H1 (cell line): ENCODE data around the gene NKX2-1. TPM values are rescaled to one million over a fixed set of nuclear protein-coding genes. Genes with fewer than 3 reads are reported as not detected.

ENCODE experiments used
- CTCF ChIA-PET: fragments of 300-600 bp; sonication (Branson Sonifier 250); formaldehyde crosslinking; loops from one replicate; lab custom pipeline; 2021; ENCODE audit not compliant: partially characterized antibody; lab: Charles Lee
- POLR2A ChIA-PET: fragments of 300-600 bp; sonication (Branson Sonifier 250); formaldehyde crosslinking; loops from one replicate; lab custom pipeline; 2021; ENCODE audit warnings: inconsistent platforms; ENCODE audit not compliant: partially characterized antibody; lab: Charles Lee
- DNase-seq, 2 experiments: peaks; one replicate each; pipeline versions ENCODE4 v3.0.0 to v3.0.0-alpha.2; 2010 to 2022; ENCODE audit warnings: low spot score in 2 of 2, low read depth in 1 of 2, mixed read lengths in 1 of 2
- FAIRE-seq: peaks from 2 replicates; lab custom pipeline; 2011; peaks lifted over from hg19 to GRCh38; lab: Jason Lieb, UNC
- H2AFZ ChIP-seq: 2 replicates; pipeline ENCODE4 v1.8.1; 2012; ENCODE audit warnings: low read length, inconsistent platforms
- H2AK5ac ChIP-seq: 2 replicates; pipeline ENCODE4 v1.6.1; 2013; ENCODE audit warnings: low read depth, low read length
- H2BK120ac ChIP-seq: replicated peaks from 2 replicates; pipeline ENCODE3; 2013; ENCODE audit warnings: low read depth, low read length, inconsistent platforms
- H2BK12ac ChIP-seq: 2 replicates; pipeline ENCODE4 v1.6.1; 2013; ENCODE audit warnings: low read depth, low read length
- H2BK15ac ChIP-seq: 2 replicates; pipeline ENCODE4 v1.6.1; 2013; ENCODE audit warnings: low read length
- H2BK20ac ChIP-seq: 2 replicates; pipeline ENCODE4 v1.6.1; 2013; ENCODE audit warnings: low read length
- H2BK5ac ChIP-seq: 2 replicates; pipeline ENCODE4 v1.6.1; 2013; ENCODE audit warnings: low read depth, low read length
- H3K14ac ChIP-seq: 2 replicates; pipeline ENCODE4 v1.6.1; 2013; ENCODE audit warnings: inconsistent platforms; ENCODE audit not compliant: insufficient read length
- H3K18ac ChIP-seq: 2 replicates; pipeline ENCODE4 v1.6.1; 2013; ENCODE audit warnings: low read length; ENCODE audit errors: extremely low read depth
- H3K23ac ChIP-seq: 2 replicates; pipeline ENCODE4 v1.6.1; 2013; ENCODE audit warnings: inconsistent platforms; ENCODE audit not compliant: insufficient read length
- H3K23me2 ChIP-seq: 2 replicates; pipeline ENCODE4 v1.6.1; 2013; ENCODE audit warnings: low read depth, low read length
- H3K27ac ChIP-seq: 2 replicates; pipeline ENCODE4 v1.6.1; 2011; ENCODE audit warnings: low read depth, low read length, inconsistent platforms
- H3K27me3 ChIP-seq, 4 experiments: replicated peaks in 1 of 4; 1 replicate in 1 of 4; 2 replicates in 3 of 4; pipeline versions ENCODE4 v1.6.1 to v1.8.1; 2011 to 2013; ENCODE audit warnings: low read length in 3 of 4, mild to moderate bottlenecking in 3 of 4, inconsistent platforms in 2 of 4, mixed read lengths in 2 of 4, moderate library complexity in 1 of 4; ENCODE audit not compliant: control insufficient read depth in 3 of 4, insufficient read depth in 3 of 4; ENCODE audit errors: extremely low read depth in 1 of 4
- H3K36me3 ChIP-seq, 4 experiments: 2 replicates each; pipeline versions ENCODE4 v1.6.1 to v1.8.1; 2011 to 2013; ENCODE audit warnings: mild to moderate bottlenecking in 4 of 4, low read length in 3 of 4, moderate library complexity in 2 of 4, control low read depth in 1 of 4, inconsistent platforms in 1 of 4; ENCODE audit not compliant: insufficient read depth in 4 of 4, control insufficient read depth in 2 of 4
- H3K4ac ChIP-seq: replicated peaks from 2 replicates; pipeline ENCODE3; 2013; ENCODE audit warnings: low read length, low read depth, mixed read lengths, inconsistent platforms; ENCODE audit not compliant: insufficient read length
- H3K4me1 ChIP-seq, 4 experiments: replicated peaks in 1 of 4; 1 replicate in 1 of 4; 2 replicates in 3 of 4; pipeline versions ENCODE4 v1.6.1 to v1.8.1; 2011 to 2013; ENCODE audit warnings: low read length in 3 of 4, inconsistent platforms in 2 of 4, mixed read lengths in 1 of 4; ENCODE audit not compliant: insufficient read depth in 4 of 4, control insufficient read depth in 3 of 4
- H3K4me2 ChIP-seq, 2 experiments: 2 replicates each; pipeline versions ENCODE4 v1.6.1 to v1.8.1; 2011 to 2013; ENCODE audit warnings: low read depth in 2 of 2, low read length in 2 of 2, control low read depth in 1 of 2, inconsistent platforms in 1 of 2, mild to moderate bottlenecking in 1 of 2; ENCODE audit not compliant: insufficient read depth in 1 of 2
- H3K4me3 ChIP-seq, 4 experiments: fragments of 200-600, 300-600 bp in 1 of 4; sonication (generic), shearing (Covaris generic), sonication (Bioruptor Twin) in 1 of 4; 2 replicates each; pipeline versions ENCODE4 v1.5.1 to v1.8.1; 2011 to 2016; ENCODE audit warnings: low read length in 4 of 4, low read depth in 3 of 4, control low read depth in 2 of 4, inconsistent platforms in 2 of 4, mild to moderate bottlenecking in 2 of 4, mixed read lengths in 1 of 4, moderate library complexity in 1 of 4; ENCODE audit not compliant: insufficient read depth in 2 of 4; ENCODE audit errors: extremely low read depth in 1 of 4
- H3K56ac ChIP-seq: replicated peaks from 2 replicates; pipeline ENCODE3; 2013; ENCODE audit warnings: low read depth, mild to moderate bottlenecking, mixed read lengths, low read length, inconsistent platforms; ENCODE audit not compliant: insufficient read length
- H3K79me1 ChIP-seq: 2 replicates; pipeline ENCODE4 v1.6.1; 2013; ENCODE audit warnings: low read depth, low read length, control low read depth
- H3K79me2 ChIP-seq, 2 experiments: 2 replicates each; pipeline versions ENCODE4 v1.6.1 to v1.8.1; 2012 to 2013; ENCODE audit warnings: low read length in 2 of 2, mild to moderate bottlenecking in 2 of 2, inconsistent platforms in 1 of 2; ENCODE audit not compliant: insufficient read depth in 2 of 2, control insufficient read depth in 1 of 2
- H3K9ac ChIP-seq, 4 experiments: replicated peaks in 1 of 4; 1 replicate in 1 of 4; 2 replicates in 3 of 4; pipeline versions ENCODE4 v1.6.1 to v1.8.1; 2011 to 2013; ENCODE audit warnings: low read depth in 3 of 4, low read length in 3 of 4, control low read depth in 2 of 4, mild to moderate bottlenecking in 2 of 4, moderate library complexity in 2 of 4, inconsistent platforms in 1 of 4; ENCODE audit errors: extremely low read depth in 1 of 4
- H3K9me3 ChIP-seq, 2 experiments: 2 replicates each; pipeline versions ENCODE4 v1.6.1 to v1.8.1; 2012 to 2013; ENCODE audit warnings: mild to moderate bottlenecking in 2 of 2, moderate library complexity in 2 of 2, control low read depth in 1 of 2, inconsistent platforms in 1 of 2, low read depth in 1 of 2, low read length in 1 of 2, mixed read lengths in 1 of 2; ENCODE audit not compliant: insufficient read depth in 2 of 2
- H4K20me1 ChIP-seq, 2 experiments: replicated peaks in 1 of 2; 2 replicates each; pipeline versions ENCODE3 to v1.8.1; 2011 to 2013; ENCODE audit warnings: inconsistent platforms in 2 of 2, low read length in 2 of 2, mild to moderate bottlenecking in 1 of 2; ENCODE audit not compliant: insufficient read depth in 2 of 2, control insufficient read depth in 1 of 2
- H4K5ac ChIP-seq: 2 replicates; pipeline ENCODE4 v1.6.1; 2013; ENCODE audit warnings: low read length, low read depth, mixed read lengths, inconsistent platforms; ENCODE audit not compliant: insufficient read length
- H4K8ac ChIP-seq: 2 replicates; pipeline ENCODE4 v1.8.0; 2013; ENCODE audit warnings: mild to moderate bottlenecking, moderate library complexity, low read length, inconsistent platforms; ENCODE audit not compliant: insufficient read depth; ENCODE audit errors: extremely low read depth
- H4K91ac ChIP-seq: replicated peaks from 2 replicates; pipeline ENCODE3; 2013; ENCODE audit warnings: low read length, mixed read lengths, inconsistent platforms; ENCODE audit not compliant: insufficient read length
- BRCA1 ChIP-seq: IDR thresholded peaks from 2 replicates; pipeline ENCODE4 v1.6.1; 2012; ENCODE audit warnings: low read depth, low read length, improper control_type of control experiment
- CBX5 ChIP-seq: fragments of 300-800, 300-1000 bp; sonication (generic); IDR thresholded peaks from 2 replicates; pipeline ENCODE4 v1.7.1; 2016; ENCODE audit warnings: antibody characterized with exemption, low read length, low read depth
- CTBP2 ChIP-seq: IDR thresholded peaks from 2 replicates; pipeline ENCODE4 v1.7.0; 2011; ENCODE audit warnings: borderline replicate concordance, mild to moderate bottlenecking, moderate library complexity, mixed read lengths, low read length; ENCODE audit not compliant: insufficient read depth, insufficient read length
- KDM4A ChIP-seq: IDR thresholded peaks from one replicate; pipeline ENCODE4 v1.7.1; 2012; ENCODE audit warnings: low read depth, mild to moderate bottlenecking, moderate library complexity, low read length, inconsistent platforms; ENCODE audit not compliant: severe bottlenecking
- POLR2AphosphoS5 ChIP-seq: IDR thresholded peaks from 2 replicates; pipeline ENCODE4 v1.6.1; 2011; ENCODE audit warnings: low read depth, low read length
- SIX5 ChIP-seq: IDR thresholded peaks from 2 replicates; pipeline ENCODE4 v1.6.1; 2011; ENCODE audit warnings: mild to moderate bottlenecking, low read depth, low read length
- SRF ChIP-seq: IDR thresholded peaks from 2 replicates; pipeline ENCODE4 v1.6.1; 2011; ENCODE audit warnings: mild to moderate bottlenecking, low read depth, low read length, moderate library complexity
- TEAD4 ChIP-seq: IDR thresholded peaks from 2 replicates; pipeline ENCODE4 v1.6.1; 2012; ENCODE audit warnings: low read depth, low read length, inconsistent platforms, mixed read lengths
- ZNF274 ChIP-seq: IDR thresholded peaks from 2 replicates; pipeline ENCODE4 v1.7.0; 2012; ENCODE audit warnings: low read length, borderline replicate concordance; ENCODE audit errors: extremely low read depth
- WGBS, 2 experiments: shearing (Covaris generic) in 1 of 2; methylation state at CpG; one replicate each; pipeline versions ENCODE4 v1.1.6 to v1.1.7; 2013 to 2015; ENCODE audit warnings: low lambda C conversion rate in 2 of 2, mixed read lengths in 2 of 2, inconsistent platforms in 1 of 2, low coverage in 1 of 2, missing lambda C conversion rate in 1 of 2; ENCODE audit not compliant: insufficient replicate concordance in 2 of 2, insufficient coverage in 1 of 2, insufficient read length in 1 of 2; ENCODE audit errors: extremely low coverage in 1 of 2, missing lambda C conversion rate in 1 of 2; 5-methylcytosine and 5-hydroxymethylcytosine counted together
- long read RNA-seq, 2 experiments: library from RNA in 1 of 2; library from capped mRNA in 1 of 2; stranded (forward); transcript quantifications; one replicate each; pipeline ENCODE4 v2.0.0, GENCODE V29; 2021; ENCODE audit warnings: inconsistent platforms in 1 of 2
- polyA minus RNA-seq, 3 experiments: library from RNA; depleted of rRNA, polyadenylated mRNA; stranded (reverse); fragments of >200 nt; gene quantifications; 1 replicate in 2 of 3; 2 replicates in 1 of 3; pipeline ENCODE4 v1.2.3, GENCODE V29; 2011
- polyA plus RNA-seq, 7 experiments: library from polyadenylated mRNA; depleted of rRNA in 3 of 7; stranded (reverse) in 5 of 7; unstranded in 2 of 7; fragments of >200 nt in 5 of 7; fragments of 200-250 nt in 2 of 7; gene quantifications; 1 replicate in 5 of 7; 2 replicates in 1 of 7; 4 replicates in 1 of 7; pipeline versions ENCODE4 v1.2.1 to v1.2.3, GENCODE V29; 2011 to 2013; ENCODE audit warnings: missing spikeins in 2 of 7, mixed read lengths in 2 of 7
- total RNA-seq: library from RNA; stranded (reverse); fragmentation: NEBNext Ultra II Directional; extraction: Animal tissue kit (Norgen Biotek cat#: 25700); gene quantifications from 2 replicates; pipeline ENCODE4 v1.2.1, GENCODE V29; 2021

The NKX2-1 gene
- not detected in 2 replicates for total RNA-seq
- not detected in 2 replicates for polyA plus RNA-seq (2011; rRNA removed)
- not detected for polyA plus RNA-seq (2011; cell fraction: cytosol; rRNA removed)
- polyA plus RNA-seq (2011; cell fraction: nucleus; rRNA removed), result not detected
- not detected in 4 replicates for polyA plus RNA-seq (2012, experiment 1 of 2)
- not detected for polyA plus RNA-seq (2012, experiment 2 of 2)
- polyA plus RNA-seq (2013, experiment 1 of 2), result not detected
- polyA plus RNA-seq (2013, experiment 2 of 2), result not detected
- polyA minus RNA-seq (2011; rRNA and poly(A)+ RNA removed), result not detected in 2 replicates
- not detected for polyA minus RNA-seq (2011; cell fraction: cytosol; rRNA and poly(A)+ RNA removed)
- not detected for polyA minus RNA-seq (2011; cell fraction: nucleus; rRNA and poly(A)+ RNA removed)
- long read RNA-seq, experiment 1, result 0 reads
- long read RNA-seq, experiment 2, result 0 reads

DNA sequence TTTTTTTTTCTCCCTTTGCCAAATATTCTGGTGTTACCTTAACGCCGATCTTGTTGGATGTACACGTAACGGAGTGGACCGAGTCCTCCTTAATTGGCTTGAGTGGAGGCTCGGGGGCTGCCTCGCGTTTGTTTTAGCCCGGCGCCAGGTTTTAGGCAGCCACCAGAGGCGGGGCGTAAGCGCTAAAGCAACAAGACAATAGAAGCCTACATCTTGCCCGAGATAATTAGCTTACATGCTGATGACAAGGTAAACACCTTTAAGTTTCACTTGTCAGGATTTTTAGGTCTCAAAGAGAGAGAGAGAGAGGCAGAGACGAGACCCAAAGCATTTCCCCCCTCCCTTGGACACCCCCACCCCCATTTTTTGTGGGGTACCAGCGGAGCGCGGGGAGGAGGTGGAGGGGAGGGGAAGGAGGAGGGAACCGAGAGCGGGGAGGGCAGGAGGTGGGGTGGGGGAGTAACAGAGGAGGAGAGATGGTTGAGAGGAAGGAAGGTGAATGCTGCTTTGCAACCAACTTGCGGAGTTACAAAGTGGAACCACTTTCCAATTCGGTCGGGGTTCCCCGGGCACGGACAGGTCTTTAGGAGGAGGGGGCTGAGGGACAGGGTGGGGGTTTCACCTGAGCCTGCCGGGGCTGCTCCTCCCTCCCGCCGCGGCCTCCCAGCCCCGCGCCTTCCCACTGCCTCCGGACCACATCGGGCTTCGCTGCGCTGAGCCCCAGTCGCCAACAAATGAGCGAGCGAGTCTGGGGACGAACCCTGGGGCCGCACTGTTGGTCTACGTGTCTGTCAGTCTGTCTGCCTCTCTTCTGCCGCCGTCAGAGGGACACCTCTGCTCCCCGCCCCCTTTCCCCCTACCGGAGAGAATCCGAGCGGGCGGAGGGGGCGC is at the start of gene NKX2-1:
Gene NKX2-1 (minus strand): TSS at position 802 of the 891 bp plus-strand sequence. CDS start 103 bp downstream, at position 699.
- 0 out of 2 replicates have a peak within 1 kb of the TSS, but pooled peaks have one; percentile 68 for H2BK12ac ChIP-seq
- ChIA-PET POLR2A (interaction anchor here (1.0 to 3.9 kb wide), 4 partner anchors 10 to 147 kb away, joined by 4 to 19 read pairs (median 4); no protein-coding TSS in a partner anchor), CTCF (interaction anchor here (0.9 to 11.9 kb wide), 14 partner anchors 8 to 450 kb away, joined by 3 to 395 read pairs (median 16); partner anchors contain the start of gene NKX2-8)
- H2AFZ ChIP-seq, result no peak within 1 kb of the TSS
- peak within 1 kb of the TSS; percentile 57 to 78 for H3K4me2 ChIP-seq
- no peak within 1 kb of the TSS for H4K5ac ChIP-seq
- no peak within 1 kb of the TSS for H3K14ac ChIP-seq
- WGBS, 2 experiments, result 2% methylated on average over 19 of the region's 49 CpGs; no CpG with 5 or more reads in 1 of the 2 experiments
- H3K18ac ChIP-seq, result no peak within 1 kb of the TSS; the same call in 1 of the 2 replicates
- peaks cover 37% of the 10 kb centered on the region in 2 experiments for H4K20me1 ChIP-seq
- no peak within 1 kb of the TSS for H3K9ac ChIP-seq
- H2BK5ac ChIP-seq, result no peak within 1 kb of the TSS
- no peak within 1 kb of the TSS for H3K4ac ChIP-seq
- H3K27me3 ChIP-seq, result peaks cover 95 to 100% (median 98%) of the 10 kb centered on the region in 4 experiments
- no peak within 1 kb of the TSS for H2BK15ac ChIP-seq
- H3K9me3 ChIP-seq, result no peaks in the 10 kb centered on the region
- H3K36me3 ChIP-seq, result peaks cover 0 to 14% (median 0%) of the 10 kb centered on the region in 4 experiments; a peak in 1 of 8 replicates
- FAIRE-seq (peak; percentile 32), DNase-seq (peak in 1 of 2 experiments; percentile 82)
- H3K79me2 ChIP-seq, result no peaks in the 10 kb centered on the region
- H3K56ac ChIP-seq, result no peak within 1 kb of the TSS
- no peak within 1 kb of the TSS for H4K91ac ChIP-seq
- H3K23me2 ChIP-seq, result peaks cover 6% of the 10 kb centered on the region; the same call in 1 of the 2 replicates
- H3K4me3 ChIP-seq, result peak within 1 kb of the TSS; percentile 6 to 56 (median 37); a peak in 7 of 8 replicates
- no peak within 1 kb of the TSS for H2AK5ac ChIP-seq
- 0 out of 2 replicates have a peak within 1 kb of the TSS, but pooled peaks have one; percentile 29 for H4K8ac ChIP-seq
- H2BK20ac ChIP-seq, result no peak within 1 kb of the TSS
- H3K79me1 ChIP-seq, result no peaks in the 10 kb centered on the region
- H2BK120ac ChIP-seq, result no peak within 1 kb of the TSS
- no peak within 1 kb of the TSS for H3K23ac ChIP-seq
- H3K4me1 ChIP-seq, result peaks cover 0 to 26% (median 13%) of the 10 kb centered on the region in 4 experiments; a peak in 5 of 7 replicates
- no peak within 1 kb of the TSS for H3K27ac ChIP-seq
- TF ChIP-seq SIX5, result no peak
- TF ChIP-seq CBX5, result no peak
- TF ChIP-seq CTBP2, result no peak
- no peak for TF ChIP-seq POLR2AphosphoS5
- no peak for TF ChIP-seq BRCA1
- no peak for TF ChIP-seq SRF
- TF ChIP-seq ZNF274, result no peak
- TF ChIP-seq TEAD4, result no peak
- TF ChIP-seq KDM4A, result no peak
